Parietal lobe (tissue), 1 donor: ENCODE measurements around the gene PTPDC1. TPM values are rescaled to one million over a fixed set of nuclear protein-coding genes. Genes with fewer than 3 reads are reported as not detected.

Experiments used
- total RNA-seq: library from RNA; depleted of rRNA; stranded (reverse); fragments of >200 nt; gene quantifications from one replicate; pipeline ENCODE4 v1.2.3, GENCODE V29; 2014

The PTPDC1 gene
- total RNA-seq = 45.4 TPM

GRCh38 chr9:94084314-94084713 is at the start of gene PTPDC1:
TSS of gene PTPDC1 (plus strand) at chr9:94084464. CDS start at chr9:94084531, 67 bp downstream.

Other genes starting within 250 kb of the PTPDC1 start
- gene BARX1, start 129.1 kb upstream of the PTPDC1 start, total RNA-seq = not detected
- gene ZNF169, start 174.8 kb downstream of the PTPDC1 start, total RNA-seq = 21.9 TPM
- gene NUTM2F, start 244.2 kb downstream of the PTPDC1 start, total RNA-seq = not detected